PFSK-1 (cell line): ENCODE measurements around the gene NT5C3A.

Experiments
- FOXP2 ChIP-seq: optimal IDR thresholded peaks from 2 replicates; pipeline ENCODE3; 2011; ENCODE audit warnings: borderline replicate concordance, control low read depth, inconsistent platforms; ENCODE audit not compliant: insufficient read depth; ENCODE audit errors: extremely low read length, extremely low read depth
- POLR2AphosphoS5 ChIP-seq: IDR thresholded peaks from 2 replicates; pipeline ENCODE4 v1.6.1; 2012; ENCODE audit warnings: low read depth, mild to moderate bottlenecking, control low read depth, low read length, moderate library complexity
- REST ChIP-seq, 2 experiments: IDR thresholded peaks; 2 replicates each; pipeline versions ENCODE4 v1.6.1 to v1.8.0; 2011 to 2012; ENCODE audit warnings: low read depth in 2 of 2, low read length in 2 of 2, control low read depth in 1 of 2, inconsistent platforms in 1 of 2, mild to moderate bottlenecking in 1 of 2, moderate library complexity in 1 of 2; ENCODE audit not compliant: insufficient read depth in 1 of 2
- SIN3A ChIP-seq: IDR thresholded peaks from 2 replicates; pipeline ENCODE4 v1.6.1; 2012; ENCODE audit warnings: mild to moderate bottlenecking, low read length, moderate library complexity, borderline replicate concordance; ENCODE audit not compliant: insufficient read depth
- TAF1 ChIP-seq: IDR thresholded peaks from 2 replicates; pipeline ENCODE4 v1.6.1; 2012; ENCODE audit warnings: low read length, control low read depth, borderline replicate concordance; ENCODE audit not compliant: insufficient read depth

Gene NT5C3A

GRCh38 chr7:33040803-33041516 is 21.6 kb downstream of the NT5C3A start:
- TF ChIP-seq SIN3A (no peak), REST (IDR thresholded peaks at IDR 0.05; ENCODE audit: insufficient read depth in 1 of 2, low read depth in 2 of 2, low read length in 2 of 2) (no peak), POLR2AphosphoS5 (no peak), TAF1 (no peak), FOXP2 (no peak)

GRCh38 chr7:33039903-33040292 is 22.7 kb downstream of the NT5C3A start:
- TF ChIP-seq REST (IDR thresholded peaks at IDR 0.05; ENCODE audit: insufficient read depth in 1 of 2, low read depth in 2 of 2, low read length in 2 of 2) (no peak), SIN3A (no peak), TAF1 (no peak), POLR2AphosphoS5 (no peak), FOXP2 (no peak)

GRCh38 chr7:33039257-33039902 is 23.2 kb downstream of the NT5C3A start:
- TF ChIP-seq REST (IDR thresholded peaks at IDR 0.05; ENCODE audit: insufficient read depth in 1 of 2, low read depth in 2 of 2, low read length in 2 of 2) (no peak), FOXP2 (no peak), TAF1 (no peak), POLR2AphosphoS5 (no peak), SIN3A (no peak)

- TF ChIP-seq FOXP2: no peak
- TF ChIP-seq SIN3A: no peak
- TF ChIP-seq TAF1: no peak
- TF ChIP-seq POLR2AphosphoS5: no peak
- no peak for TF ChIP-seq REST (IDR thresholded peaks at IDR 0.05; ENCODE audit: insufficient read depth in 1 of 2, low read depth in 2 of 2, low read length in 2 of 2)
Observed at GRCh38 chr7:33038639-33039038, 23.9 kb downstream of the NT5C3A start.
